NCI-H1092 (cell line): Measurements from ENCODE around the gene ZFAND2B.
"Not testable (repeated sequence)": the region's sequence is repeated elsewhere in the genome, so short reads cannot be mapped to it uniquely, and the experiment has no call there.

Experiments
- DNase-seq: peaks from one replicate; lab custom pipeline; 2025; lab: John Stamatoyannopoulos, UW

Gene ZFAND2B

GRCh38 chr2:219175928-219176817, 30.4 kb upstream of the ZFAND2B start:
- DNase-seq = no peak

DNA sequence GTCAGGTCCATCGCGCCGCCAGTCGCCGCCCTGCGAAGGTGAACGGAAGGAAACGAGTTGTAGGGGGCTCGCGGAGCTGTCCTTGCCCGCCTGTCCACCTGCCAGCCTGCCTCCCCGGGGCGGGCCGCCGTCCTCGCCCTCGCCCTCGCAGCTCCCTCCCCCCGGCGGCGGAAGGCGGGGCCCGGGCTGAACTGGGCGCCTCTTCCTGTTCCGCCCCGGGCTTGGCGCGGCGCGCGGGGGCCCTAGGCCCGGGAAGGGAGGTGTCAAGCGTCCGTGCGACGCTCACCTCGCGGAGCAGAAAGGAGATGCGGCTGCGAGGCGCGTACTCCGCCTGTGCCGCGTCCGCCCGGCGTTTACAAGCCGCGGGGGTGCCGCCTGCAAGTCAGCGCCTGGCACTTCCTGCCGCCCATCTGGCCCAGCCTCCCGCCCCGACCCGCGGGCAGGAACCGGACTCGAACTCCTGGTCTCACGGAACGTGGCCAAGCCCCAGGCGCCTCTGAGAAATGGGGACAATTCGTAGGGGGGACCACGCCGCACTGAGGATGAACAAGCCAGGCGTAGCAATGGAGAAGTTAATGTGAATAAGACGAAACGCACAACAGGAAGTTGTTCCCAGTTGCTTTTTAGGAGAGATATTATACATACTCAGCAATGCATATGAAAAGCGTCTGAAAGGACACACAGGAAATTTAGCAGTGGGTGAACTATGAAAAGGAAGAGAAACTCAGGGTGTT, 29.6 kb upstream of the ZFAND2B start, which contains the start of gene CNPPD1:
Gene CNPPD1 (minus strand): TSS at position 108 of the 734 bp plus-strand sequence. CDS start 97 bp downstream, at position 11.
- DNase-seq = peak; percentile 57

- DNase-seq = peak; percentile 68
Measured at GRCh38 chr2:219177552-219178376, 28.8 kb upstream of the ZFAND2B start, which contains the start of gene RETREG2. Gene RETREG2, plus strand, starts transcription at chr2:219178275. Its CDS starts 78 bp downstream, at chr2:219178353.

DNA sequence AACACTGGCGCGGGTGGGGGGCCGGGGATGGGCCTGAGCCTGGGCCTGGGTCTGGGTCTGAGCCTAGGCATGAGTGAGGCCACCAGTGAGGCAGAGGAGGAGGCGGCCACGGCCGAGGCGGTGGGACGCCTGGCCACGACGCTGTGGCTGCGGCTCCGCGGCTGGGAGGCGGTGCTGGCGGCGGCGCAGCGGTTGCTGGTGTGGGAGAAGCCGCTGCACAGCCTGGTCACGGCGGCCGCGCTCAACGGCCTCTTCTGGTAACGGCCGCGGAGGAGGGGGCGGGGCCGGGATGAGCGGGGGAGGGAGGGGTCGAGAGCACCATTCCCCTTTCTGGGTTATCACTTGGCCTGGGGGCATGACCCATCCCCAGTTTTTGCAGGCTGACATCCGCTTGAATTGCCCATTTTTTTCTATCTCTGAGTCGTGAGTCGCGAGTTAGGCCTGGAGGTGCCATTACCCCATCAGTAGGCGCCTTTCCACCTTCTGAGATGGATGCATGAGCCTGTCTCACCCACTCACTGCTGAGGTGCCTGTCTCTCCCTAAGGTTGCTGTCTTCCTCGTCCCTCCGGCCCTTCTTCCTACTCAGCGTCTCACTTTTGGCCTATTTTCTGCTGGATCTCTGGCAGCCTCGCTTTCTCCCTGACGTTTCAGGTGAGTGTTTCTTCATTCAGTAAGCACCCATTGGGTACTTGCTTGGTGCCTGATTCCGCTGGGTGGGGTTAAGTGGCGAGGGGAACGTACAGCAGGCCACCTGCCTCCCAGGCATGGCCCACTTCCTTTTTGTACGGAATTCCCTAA, 28.0 kb upstream of the ZFAND2B start:
- no peak for DNase-seq

DNA sequence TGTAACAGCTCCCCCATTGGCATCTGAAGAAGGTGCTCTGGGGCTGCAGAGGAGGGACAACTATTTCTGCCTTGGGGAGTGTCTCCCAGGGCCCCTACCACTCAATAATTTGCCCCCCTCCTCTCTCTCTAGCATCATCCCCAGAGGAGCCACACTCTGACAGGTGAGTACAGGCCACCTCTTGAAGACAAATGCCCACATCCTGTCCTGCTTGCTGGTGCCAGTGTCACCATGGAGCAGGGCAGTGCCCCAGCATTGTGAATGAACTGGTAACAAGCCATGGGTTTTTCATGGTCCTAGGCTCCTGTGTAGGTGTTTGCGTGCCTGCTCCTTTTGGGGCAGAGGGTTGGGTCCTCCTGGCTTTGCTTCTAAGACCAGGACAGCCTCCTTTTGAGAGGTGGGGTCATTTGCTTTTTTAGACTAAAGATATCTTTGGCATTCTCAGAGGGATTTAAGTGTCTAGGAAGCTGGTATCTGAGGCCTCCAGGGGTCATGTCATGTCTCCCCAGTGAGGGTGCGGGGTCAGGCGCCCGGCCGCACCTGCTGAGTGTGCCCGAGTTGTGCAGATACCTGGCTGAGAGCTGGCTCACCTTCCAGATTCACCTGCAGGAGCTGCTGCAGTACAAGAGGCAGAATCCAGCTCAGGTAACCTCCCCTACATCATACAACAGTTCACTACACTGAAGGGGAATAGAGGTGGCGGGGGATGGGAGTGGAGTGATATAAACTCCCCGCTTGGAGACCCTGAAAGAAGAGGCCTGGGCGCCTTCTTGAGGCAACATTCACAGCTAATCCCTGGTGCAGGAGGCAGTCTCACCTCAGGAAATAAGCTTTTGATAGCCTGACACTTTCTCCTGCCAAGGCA, 26.7 kb upstream of the ZFAND2B start:
- DNase-seq = no peak

- DNase-seq = no peak
Measured at GRCh38 chr2:219180961-219181360, 25.6 kb upstream of the ZFAND2B start.

DNA sequence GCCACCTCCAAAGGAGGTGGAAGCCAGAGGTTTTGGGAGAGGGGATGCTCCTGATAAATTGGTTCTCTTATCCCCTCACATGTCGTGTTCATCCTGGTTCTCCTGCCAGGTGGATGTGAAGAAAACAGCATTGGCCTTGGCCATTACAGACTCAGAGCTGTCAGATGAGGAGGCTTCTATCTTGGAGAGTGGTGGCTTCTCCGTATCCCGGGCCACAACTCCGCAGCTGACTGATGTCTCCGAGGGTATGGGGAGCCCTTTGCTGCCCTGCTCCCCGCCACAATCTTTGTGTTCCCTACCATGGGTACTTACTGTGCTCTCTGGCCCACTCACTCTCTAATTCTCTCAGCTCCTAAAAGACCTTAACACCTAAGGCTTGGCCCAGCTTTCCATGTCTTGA, 25.1 kb upstream of the ZFAND2B start:
- DNase-seq = no peak

DNA sequence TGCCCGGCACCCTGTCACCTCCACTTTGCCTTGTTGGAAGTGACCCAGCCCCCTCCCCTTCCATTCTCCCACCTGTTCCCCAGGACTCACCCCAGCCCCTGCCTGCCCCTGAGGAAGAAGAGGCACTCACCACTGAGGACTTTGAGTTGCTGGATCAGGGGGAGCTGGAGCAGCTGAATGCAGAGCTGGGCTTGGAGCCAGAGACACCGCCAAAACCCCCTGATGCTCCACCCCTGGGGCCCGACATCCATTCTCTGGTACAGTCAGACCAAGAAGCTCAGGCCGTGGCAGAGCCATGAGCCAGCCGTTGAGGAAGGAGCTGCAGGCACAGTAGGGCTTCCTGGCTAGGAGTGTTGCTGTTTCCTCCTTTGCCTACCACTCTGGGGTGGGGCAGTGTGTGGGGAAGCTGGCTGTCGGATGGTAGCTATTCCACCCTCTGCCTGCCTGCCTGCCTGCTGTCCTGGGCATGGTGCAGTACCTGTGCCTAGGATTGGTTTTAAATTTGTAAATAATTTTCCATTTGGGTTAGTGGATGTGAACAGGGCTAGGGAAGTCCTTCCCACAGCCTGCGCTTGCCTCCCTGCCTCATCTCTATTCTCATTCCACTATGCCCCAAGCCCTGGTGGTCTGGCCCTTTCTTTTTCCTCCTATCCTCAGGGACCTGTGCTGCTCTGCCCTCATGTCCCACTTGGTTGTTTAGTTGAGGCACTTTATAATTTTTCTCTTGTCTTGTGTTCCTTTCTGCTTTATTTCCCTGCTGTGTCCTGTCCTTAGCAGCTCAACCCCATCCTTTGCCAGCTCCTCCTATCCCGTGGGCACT, 24.0 kb upstream of the ZFAND2B start:
- DNase-seq = no peak

DNA sequence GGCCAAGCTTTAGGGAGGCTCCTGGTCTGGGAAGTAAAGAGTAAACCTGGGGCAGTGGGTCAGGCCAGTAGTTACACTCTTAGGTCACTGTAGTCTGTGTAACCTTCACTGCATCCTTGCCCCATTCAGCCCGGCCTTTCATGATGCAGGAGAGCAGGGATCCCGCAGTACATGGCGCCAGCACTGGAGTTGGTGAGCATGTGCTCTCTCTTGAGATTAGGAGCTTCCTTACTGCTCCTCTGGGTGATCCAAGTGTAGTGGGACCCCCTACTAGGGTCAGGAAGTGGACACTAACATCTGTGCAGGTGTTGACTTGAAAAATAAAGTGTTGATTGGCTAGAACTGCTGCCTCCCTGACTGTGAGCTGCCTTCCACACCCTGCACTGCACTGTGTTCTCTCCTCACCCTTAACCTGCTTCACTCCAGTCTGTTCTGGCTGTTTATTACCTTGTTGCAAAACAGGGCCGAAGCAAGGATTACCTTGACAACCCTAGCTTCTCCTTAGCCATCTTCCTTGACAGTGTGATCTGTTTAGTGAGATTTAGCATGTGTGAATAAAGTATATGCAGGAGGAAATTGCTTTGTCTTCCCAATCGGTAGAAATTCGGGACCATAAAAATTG, 23.3 kb upstream of the ZFAND2B start:
- DNase-seq = no peak

DNA sequence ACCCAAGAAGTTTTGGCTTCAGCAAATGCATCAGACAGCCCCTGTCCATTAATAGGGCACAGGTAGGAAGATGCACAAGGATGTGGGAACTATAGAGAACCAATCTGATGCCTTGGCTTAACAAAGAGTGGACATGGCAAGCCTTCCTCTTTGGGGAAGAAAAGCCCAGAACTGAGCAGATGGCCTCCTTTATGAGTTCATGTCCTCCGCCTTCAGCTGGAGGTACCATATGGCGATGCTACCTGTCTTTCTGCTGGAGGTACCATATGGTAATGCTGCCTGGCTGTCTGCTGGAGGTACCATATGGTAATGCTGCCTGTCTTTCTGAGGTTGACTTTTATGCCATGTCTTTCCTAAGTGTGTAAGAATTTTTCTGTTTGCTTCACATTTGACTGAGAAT, 22.5 kb upstream of the ZFAND2B start:
- DNase-seq = no peak

DNA sequence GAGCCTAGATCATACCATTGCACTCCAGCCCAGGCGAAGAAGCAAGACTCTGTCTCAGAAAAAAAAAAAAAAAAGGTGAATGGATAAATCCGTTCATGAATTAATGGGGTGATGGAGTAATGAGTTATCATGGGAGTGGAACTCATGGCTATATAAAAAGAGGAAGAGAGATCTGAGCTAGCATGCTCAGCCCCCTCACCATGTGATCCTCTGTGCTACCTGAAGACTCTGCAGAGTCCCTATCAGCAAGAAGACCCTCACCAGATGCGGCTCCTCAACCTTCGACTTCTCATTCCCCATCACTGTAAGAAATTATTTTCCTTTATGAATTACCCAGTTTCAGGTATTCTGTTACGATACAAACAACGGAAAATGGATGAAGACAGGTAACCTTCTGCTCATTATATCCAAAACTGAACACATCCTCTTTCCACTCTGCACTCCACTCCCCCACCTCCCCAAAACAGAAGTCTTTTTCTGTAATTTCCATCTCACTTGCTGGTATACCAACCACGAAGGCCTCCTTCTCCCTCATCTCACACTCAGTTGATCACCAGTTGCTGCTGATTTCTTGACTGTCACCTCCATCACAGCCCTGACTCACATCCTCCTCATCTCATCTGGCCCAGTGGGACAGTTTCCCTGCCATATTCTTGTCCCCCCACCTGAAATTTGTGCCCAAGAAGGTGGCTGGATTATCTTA, 19.7 kb upstream of the ZFAND2B start:
- DNase-seq = no peak

DNA sequence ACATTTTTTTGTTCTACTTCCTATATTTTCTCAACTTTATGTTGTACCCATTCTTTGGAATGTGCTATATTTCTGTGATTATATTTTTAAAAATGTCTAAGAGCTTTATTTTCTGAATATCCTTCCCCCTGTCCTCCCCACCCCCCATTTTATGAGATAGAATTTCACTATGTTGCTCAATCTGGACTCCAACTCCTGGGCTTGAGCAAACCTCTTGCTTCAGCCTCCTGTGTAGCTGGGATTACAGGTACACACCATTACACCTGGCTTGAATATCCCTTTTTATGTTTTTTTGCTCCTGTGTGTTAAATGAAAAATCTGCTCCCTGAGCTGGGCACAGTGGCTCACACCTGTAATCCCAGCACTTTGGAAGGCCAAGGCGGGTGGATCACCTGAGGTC, 9.2 kb upstream of the ZFAND2B start:
- DNase-seq = no peak

- no peak for DNase-seq
Measured at GRCh38 chr2:219198974-219199373, 7.6 kb upstream of the ZFAND2B start.

GRCh38 chr2:219199470-219200211, 6.9 kb upstream of the ZFAND2B start:
- DNase-seq = no peak

DNA sequence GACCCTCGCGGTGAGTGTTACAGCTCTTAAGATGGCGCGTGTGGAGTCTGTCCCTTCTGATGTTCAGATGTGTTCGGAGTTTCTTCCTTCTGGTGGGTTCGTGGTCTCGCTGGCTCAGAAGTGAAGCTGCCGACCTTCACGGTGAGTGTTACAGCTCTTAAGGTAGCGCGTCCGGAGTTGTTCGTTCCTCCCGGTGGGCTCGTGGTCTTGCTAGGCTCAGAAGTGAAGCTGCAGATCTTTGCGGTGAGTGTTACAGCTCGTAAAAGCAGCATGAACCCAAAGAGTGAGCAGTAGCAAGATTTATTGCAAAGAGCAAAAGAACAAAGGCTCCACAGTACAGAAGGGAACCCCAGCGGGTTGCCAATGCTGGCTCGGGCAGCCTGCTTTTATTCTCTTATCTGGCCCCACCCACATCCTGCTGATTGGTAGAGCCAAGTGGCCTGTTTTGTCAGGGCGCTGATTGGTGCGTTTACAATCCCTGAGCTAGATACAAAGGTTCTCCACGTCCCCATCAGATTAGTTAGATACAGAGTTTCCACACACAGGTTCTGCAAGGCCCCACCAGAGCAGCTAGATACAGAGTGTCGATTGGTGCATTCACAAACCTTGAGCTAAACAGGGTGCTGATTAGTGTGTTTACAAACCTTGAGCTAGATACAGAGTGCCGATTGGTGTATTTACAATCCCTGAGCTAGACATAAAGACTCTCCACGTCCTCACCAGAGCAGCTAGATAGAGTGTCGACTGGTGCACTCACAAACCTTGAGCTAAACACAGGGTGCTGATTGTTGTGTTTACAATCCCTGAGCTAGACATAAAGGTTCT, 5.9 kb upstream of the ZFAND2B start:
- DNase-seq = not testable (repeated sequence)

- DNase-seq = not testable (repeated sequence)
Measured at GRCh38 chr2:219201331-219201730, 5.3 kb upstream of the ZFAND2B start.
